Measurements from ENCODE around the gene ZNF674. TPM values are rescaled to one million over a fixed set of nuclear protein-coding genes. Genes with fewer than 3 reads are reported as not detected.

ZNF674 gene
- 5.1 TPM for total RNA-seq

DNA sequence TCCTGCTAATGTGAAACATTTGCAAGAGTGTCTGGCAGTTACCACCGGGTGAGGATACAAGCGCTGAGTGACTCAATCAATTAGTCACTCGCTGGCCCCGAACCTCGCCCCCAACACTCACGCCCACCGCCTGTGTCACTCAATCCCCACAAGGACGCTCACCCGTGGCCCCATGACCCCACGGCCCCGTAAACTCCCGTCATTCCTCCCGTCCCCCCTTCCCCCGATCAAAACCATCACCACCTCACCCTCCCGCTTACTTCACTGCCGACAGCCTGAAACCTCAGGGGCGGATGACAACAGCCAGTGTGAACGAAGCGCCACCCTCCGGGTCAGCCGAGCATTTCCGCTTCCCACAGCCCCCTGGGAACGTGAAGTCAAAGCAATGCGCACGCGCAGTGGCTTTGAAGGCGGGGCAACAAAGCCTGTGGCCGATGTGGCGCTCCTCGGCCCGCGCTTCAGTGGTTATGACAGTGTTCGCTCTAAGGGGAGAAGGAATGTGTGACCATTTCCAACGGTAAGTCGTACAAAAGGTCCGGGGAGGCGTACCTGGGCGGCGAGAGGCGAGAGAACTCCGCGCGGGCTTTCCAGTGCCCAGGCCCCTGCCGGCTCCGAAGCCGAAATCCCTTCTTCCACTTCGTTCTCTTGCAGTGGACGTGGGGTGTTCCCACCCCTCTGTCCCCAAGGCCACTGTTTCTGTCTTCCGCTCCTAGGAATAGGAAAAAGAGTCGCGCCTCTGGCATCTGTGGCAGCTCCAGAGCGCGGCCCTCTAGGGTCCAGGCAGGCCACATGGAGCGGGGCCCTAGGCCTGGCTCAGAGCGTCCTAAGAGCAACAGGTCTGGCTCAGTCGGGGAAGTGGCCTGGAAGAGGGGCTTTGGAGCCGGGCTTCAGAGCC lies at the start of gene ZNF674:
TSS of gene ZNF674 (minus strand) at position 311 of the 895 bp plus-strand sequence. CDS start 3,334 bp downstream, outside the sequence.
- DNase-seq = peak; percentile 80

- no peak for DNase-seq
Observed at GRCh38 chrX:46589977-46590723, 44.9 kb upstream of the ZNF674 start.

GRCh38 chrX:46588263-46588662 lies 43.0 kb upstream of the ZNF674 start:
- DNase-seq = peak; percentile 38

GRCh38 chrX:46587753-46588171 lies 42.5 kb upstream of the ZNF674 start:
- DNase-seq = no peak

GRCh38 chrX:46587158-46587557 lies 41.9 kb upstream of the ZNF674 start:
- no peak for DNase-seq

- no peak for DNase-seq
Observed at GRCh38 chrX:46584736-46585135, 39.5 kb upstream of the ZNF674 start.

GRCh38 chrX:46582966-46583365 lies 37.7 kb upstream of the ZNF674 start:
- DNase-seq = no peak

DNA sequence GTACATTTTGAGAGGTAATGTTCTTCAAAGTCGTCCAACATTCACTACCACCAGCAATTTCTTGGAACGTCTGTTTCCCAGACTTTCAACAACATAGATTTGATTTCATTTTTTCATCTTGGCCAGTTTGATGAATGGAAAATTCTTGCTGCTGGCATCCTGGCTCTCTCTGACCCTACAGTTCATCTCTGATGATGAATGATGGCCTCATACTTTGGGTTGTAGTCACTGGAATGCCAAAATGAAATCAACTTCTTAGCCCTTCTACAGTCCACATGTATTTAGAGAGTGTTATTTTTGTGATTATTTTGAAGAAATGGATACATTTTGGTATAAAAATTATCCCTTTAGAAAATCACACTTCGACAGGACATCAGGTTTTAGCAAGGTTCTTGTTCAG lies 37.1 kb upstream of the ZNF674 start:
- no peak for DNase-seq

DNA sequence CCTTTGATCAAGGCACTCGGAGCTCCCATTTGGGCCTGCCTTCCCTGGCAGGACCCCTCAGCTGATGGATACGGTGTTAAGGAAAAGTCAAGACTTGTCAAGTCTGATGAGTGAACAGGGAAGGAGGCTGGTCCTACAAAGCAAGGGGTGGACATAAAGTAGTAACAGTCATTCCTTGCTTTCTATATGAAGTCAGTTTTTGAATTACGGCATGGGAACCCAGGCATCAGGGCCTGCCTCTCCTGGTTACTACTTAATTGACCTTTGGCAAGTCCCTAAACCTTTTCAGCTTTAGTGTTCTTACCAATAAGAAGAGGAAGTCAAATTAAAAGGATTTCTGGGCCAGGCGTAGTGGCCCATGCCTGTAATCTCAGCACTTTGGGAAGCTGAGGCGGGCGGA lies 35.4 kb upstream of the ZNF674 start:
- DNase-seq = no peak

GRCh38 chrX:46579250-46579649 lies 34.0 kb upstream of the ZNF674 start:
- no peak for DNase-seq

- DNase-seq = no peak
Observed at GRCh38 chrX:46577221-46578005, 32.2 kb upstream of the ZNF674 start.

DNA sequence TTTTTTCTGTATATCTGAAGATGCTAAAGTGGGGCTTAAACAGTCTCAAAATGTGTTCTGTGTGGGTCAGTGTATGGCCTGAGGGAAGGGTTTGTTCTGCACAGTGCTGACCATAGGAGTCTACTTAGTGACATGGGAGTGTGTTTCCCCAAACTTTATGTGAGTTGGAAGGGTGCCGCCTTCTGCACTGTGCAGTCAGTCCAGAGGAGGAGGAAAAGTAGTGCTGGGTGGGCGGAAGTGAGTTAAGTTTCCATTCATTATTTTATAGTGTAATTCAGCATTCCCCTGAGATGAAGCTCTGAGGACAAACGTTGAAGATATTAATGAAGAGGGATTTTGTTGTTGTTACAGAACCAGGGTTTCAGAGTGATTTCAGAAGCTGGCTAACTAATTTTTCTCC lies 31.2 kb upstream of the ZNF674 start:
- peak; percentile 34 for DNase-seq

DNA sequence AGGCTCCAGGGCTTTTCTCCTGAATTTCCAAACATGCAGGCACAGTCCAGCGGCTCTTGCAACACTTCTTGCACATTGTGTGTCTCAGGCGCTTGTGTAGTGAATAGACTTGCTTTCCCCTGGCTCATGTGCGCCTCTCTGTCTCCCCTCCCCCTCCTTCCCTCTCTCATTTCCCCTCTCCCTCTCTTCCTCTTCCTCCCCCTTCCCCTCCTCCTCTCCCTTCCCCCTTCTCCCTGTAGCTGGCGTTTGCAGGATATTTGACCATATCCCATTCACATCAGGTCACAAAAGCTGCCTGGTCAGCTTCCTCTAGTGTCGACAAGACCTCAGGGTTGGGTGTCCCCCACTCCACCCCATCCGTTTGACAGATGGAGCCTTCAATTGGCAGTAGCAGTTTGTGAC lies 30.8 kb upstream of the ZNF674 start:
- DNase-seq = no peak

GRCh38 chrX:46575586-46575985 lies 30.4 kb upstream of the ZNF674 start:
- no peak for DNase-seq

DNA sequence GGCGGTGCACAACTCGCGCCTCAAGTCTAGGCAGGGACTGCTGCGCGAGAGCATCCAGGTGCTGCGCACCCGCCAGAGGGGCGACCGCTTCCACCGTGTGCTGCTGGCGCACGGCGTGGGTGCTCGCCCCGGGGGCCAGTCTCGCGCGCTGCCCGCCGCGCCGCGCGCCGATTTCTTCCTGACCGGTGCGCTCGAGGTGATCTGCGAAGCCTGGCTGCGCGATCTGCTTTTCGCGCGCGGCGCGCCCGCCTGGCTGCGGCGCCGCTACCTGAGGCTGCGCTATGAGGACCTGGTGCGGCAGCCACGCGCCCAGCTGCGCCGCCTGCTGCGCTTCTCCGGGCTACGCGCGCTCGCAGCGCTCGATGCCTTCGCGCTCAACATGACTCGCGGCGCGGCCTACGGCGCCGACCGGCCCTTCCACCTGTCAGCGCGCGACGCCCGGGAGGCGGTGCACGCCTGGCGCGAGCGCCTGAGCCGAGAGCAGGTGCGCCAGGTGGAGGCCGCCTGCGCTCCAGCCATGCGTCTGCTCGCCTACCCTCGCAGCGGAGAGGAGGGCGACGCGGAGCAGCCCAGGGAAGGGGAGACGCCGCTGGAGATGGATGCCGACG lies 29.7 kb upstream of the ZNF674 start:
- DNase-seq = no peak

DNA sequence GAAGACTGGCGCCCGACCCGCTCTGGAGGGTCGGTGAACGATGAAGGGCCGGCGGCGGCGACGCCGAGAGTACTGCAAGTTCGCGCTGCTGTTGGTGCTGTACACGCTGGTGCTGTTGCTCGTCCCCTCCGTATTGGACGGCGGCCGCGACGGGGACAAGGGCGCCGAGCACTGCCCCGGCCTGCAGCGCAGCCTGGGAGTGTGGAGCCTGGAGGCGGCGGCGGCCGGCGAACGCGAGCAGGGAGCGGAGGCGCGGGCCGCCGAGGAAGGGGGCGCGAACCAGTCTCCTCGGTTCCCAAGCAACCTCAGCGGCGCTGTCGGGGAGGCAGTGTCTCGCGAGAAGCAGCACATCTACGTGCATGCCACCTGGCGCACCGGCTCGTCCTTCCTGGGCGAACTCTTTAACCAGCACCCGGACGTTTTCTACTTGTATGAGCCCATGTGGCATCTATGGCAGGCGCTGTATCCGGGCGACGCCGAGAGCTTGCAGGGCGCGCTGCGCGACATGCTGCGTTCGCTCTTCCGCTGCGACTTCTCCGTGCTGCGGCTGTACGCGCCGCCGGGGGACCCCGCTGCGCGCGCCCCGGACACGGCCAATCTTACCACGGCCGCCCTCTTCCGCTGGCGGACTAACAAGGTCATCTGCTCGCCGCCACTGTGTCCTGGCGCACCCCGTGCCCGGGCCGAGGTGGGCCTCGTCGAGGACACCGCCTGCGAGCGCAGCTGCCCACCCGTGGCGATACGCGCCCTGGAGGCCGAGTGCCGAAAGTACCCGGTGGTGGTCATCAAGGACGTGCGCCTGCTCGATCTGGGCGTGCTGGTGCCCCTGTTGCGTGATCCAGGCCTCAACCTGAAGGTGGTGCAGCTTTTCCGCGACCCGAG lies 28.9 kb upstream of the ZNF674 start:
- no peak for DNase-seq

- DNase-seq = no peak
Observed at GRCh38 chrX:46573331-46573891, 28.2 kb upstream of the ZNF674 start, which contains the start of gene CHST7. Gene CHST7 (plus strand): TSS chrX:46573765. CDS start chrX:46573932, 167 bp downstream.

DNA sequence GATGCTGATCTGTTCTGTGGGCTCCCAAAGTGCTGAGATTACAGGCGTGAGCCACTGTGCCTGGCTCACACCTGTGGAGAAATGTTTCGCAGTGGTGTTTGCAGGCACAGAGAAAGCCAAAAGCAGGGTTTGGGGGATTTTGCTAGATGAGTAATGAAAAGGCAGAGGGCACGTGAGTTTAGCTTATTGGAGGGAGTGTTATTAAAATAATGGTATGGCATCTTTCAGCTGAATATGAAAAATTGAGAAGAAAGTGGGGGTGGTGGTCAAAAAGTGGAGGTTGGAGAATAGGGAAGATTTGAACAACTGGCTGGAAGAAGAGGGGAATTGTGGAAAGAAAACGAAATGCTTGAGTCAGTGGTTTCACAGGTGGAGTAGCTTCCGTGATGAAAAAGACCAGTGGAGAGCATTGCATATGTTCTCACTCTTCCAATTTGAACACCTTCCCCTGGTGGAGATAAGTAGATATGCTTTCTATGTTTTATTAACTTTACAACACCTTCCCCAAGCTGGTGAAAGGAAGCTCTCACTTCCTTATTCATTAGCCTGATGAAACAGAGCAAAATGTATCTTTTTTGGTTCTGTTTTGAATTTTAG lies 27.2 kb upstream of the ZNF674 start:
- DNase-seq = no peak

DNA sequence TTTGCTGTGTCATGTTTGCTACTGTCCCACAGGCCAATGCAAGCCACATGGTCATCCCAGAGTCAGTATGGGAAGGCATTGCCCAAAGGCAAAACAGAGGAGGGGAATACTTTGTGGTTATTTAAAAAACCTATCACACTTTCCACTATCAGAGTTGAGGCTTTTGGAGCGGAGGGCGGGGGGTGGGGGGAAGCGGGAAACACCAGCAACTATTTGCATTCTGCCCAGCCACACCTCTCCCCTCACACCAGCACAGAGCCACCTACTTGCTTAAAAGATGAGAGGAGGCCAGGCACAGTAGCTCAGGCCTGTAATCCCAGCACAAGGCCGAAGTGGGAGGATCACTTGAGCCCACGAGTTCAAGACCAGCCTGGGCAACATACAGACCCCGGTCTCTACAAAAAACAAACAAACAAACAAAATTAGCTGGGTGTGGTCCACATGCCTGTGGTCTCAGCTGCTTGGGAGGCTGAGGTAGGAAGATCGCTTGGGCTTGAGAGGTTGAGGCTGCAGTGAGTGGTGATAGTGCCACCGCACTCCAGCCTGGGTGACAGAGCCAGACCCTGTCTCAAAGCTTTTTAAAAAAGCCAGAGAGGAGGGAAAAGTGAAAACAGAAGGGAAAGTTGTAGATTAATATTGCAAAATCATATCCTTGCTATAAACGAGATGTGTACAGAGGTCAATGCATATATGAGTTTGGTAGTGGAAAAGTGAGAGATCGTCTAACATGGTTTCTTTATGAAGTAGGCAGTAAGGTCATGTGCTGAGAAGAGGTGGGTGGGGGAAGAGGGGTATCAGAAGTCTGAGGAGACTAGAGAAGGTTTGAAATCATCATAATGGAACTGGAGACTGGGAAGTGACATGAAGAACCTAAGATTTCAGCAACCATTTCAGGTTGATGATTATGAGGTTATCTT lies 26.5 kb upstream of the ZNF674 start:
- DNase-seq = no peak

All from skin of body (tissue), 2 donors.